Frontal cortex (tissue), 4 donors: ENCODE data around the gene DPYD. TPM values are rescaled to one million over a fixed set of nuclear protein-coding genes. Genes with fewer than 3 reads are reported as not detected.

ENCODE experiments used
- DNase-seq, 2 donors: peaks; one replicate each; pipeline ENCODE4 v3.0.0; 2012; ENCODE audit warnings: low spot score in 2 of 2
- FAIRE-seq: peaks from 2 replicates; lab custom pipeline; 2012; peaks lifted over from hg19 to GRCh38; lab: Jason Lieb, UNC
- total RNA-seq: library from RNA; depleted of rRNA; stranded (reverse); fragments of >200 nt; gene quantifications from one replicate; pipeline ENCODE4 v1.2.3, GENCODE V29; 2014
- donor health status: control.
- donor health status: control.
- donor health status: control.

DPYD gene
- total RNA-seq, 1 donor from 2014 or later, result 51.4 TPM

GRCh38 chr1:97909266-97909665 lies 11.6 kb downstream of the DPYD start:
- no peak for DNase-seq
- no peak for FAIRE-seq

- no peak for FAIRE-seq
- no peak for DNase-seq
These were observed 12.9 kb downstream of the DPYD start for GRCh38 chr1:97907886-97908285.

GRCh38 chr1:97906567-97907241 lies 14.1 kb downstream of the DPYD start:
- FAIRE-seq (no peak), DNase-seq (no peak)

GRCh38 chr1:97905141-97905940 lies 15.5 kb downstream of the DPYD start:
- no peak for FAIRE-seq
- DNase-seq, result no peak

GRCh38 chr1:97904534-97904933 lies 16.3 kb downstream of the DPYD start:
- no peak for FAIRE-seq
- DNase-seq, result no peak

- FAIRE-seq (peak; percentile 21), DNase-seq (no peak)
These were observed 17.2 kb downstream of the DPYD start for GRCh38 chr1:97903626-97904025.

GRCh38 chr1:97902067-97902466 lies 18.8 kb downstream of the DPYD start:
- FAIRE-seq (no peak), DNase-seq (no peak)

GRCh38 chr1:97901017-97901658 lies 19.7 kb downstream of the DPYD start:
- DNase-seq, result no peak
- no peak for FAIRE-seq

GRCh38 chr1:97898948-97899347 lies 21.9 kb downstream of the DPYD start:
- no peak for DNase-seq
- FAIRE-seq, result no peak

- FAIRE-seq (no peak), DNase-seq (no peak)
These were observed 25.6 kb downstream of the DPYD start for GRCh38 chr1:97895278-97895677.

- FAIRE-seq, result no peak
These were observed 27.0 kb downstream of the DPYD start for GRCh38 chr1:97893844-97894243.

GRCh38 chr1:97886199-97886598 lies 34.6 kb downstream of the DPYD start:
- no peak for DNase-seq
- no peak for FAIRE-seq

More at GRCh38 chr1:97893844-97894243, 27.0 kb downstream of the DPYD start:
- no peak for DNase-seq

GRCh38 chr1:97883823-97884222 lies 37.0 kb downstream of the DPYD start:
- DNase-seq, result no peak
- no peak for FAIRE-seq

GRCh38 chr1:97877307-97877706 lies 43.5 kb downstream of the DPYD start:
- no peak for DNase-seq

GRCh38 chr1:97875996-97876395 lies 44.8 kb downstream of the DPYD start:
- DNase-seq (no peak), FAIRE-seq (no peak)

More at GRCh38 chr1:97877307-97877706, 43.5 kb downstream of the DPYD start:
- FAIRE-seq, result no peak

- no peak for DNase-seq
These were observed 50.2 kb downstream of the DPYD start for GRCh38 chr1:97870589-97870988.

GRCh38 chr1:97869441-97869840 lies 51.4 kb downstream of the DPYD start:
- FAIRE-seq (no peak), DNase-seq (no peak)

More at GRCh38 chr1:97870589-97870988, 50.2 kb downstream of the DPYD start:
- FAIRE-seq, result no peak

GRCh38 chr1:97867127-97867526 lies 53.7 kb downstream of the DPYD start:
- no peak for DNase-seq
- FAIRE-seq, result no peak

- DNase-seq (no peak), FAIRE-seq (no peak)
These were observed 56.2 kb downstream of the DPYD start for GRCh38 chr1:97864615-97865014.

- FAIRE-seq, result no peak
- DNase-seq, result no peak
These were observed 67.6 kb downstream of the DPYD start for GRCh38 chr1:97853221-97853620.
